ENCODE results near the gene HYLS1.
A peak's percentile ranks its signal among the peaks of the same experiment; 100 is the strongest.
"Not testable (repeated sequence)": the region's sequence is repeated elsewhere in the genome, so short reads cannot be mapped to it uniquely, and the experiment has no call there.

The HYLS1 gene

GRCh38 chr11:125903711-125904659 lies 16.5 kb downstream of the HYLS1 start, which contains the start of gene DDX25:
Gene DDX25 (plus strand): TSS chr11:125904508. CDS start chr11:125904518, 10 bp downstream.
- DNase-seq: no peak

DNA sequence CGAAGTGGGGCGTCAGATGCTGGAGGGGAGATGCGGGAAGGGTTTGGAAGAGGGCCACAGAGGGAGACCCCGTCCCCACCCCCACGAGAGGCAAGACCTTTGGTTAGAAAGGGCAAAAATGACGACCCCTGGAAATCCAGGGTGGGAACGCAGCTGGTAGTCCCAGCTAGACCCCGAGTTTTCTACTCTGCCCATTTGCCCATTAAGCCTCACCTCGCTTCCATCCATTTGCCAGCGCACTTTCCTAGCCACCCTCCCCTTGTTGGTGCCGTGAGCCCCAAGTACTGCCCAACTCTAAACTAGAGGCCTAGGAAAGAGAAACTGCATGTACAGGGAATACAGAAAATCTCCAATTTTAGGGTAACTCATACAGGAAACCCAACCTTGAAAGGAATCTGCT lies 17.2 kb downstream of the HYLS1 start:
- no peak for DNase-seq

- DNase-seq: no peak
Measured at GRCh38 chr11:125910226-125910849, 22.9 kb downstream of the HYLS1 start.

- DNase-seq: not testable (repeated sequence)
Measured at GRCh38 chr11:125914601-125915000, 27.1 kb downstream of the HYLS1 start.

DNA sequence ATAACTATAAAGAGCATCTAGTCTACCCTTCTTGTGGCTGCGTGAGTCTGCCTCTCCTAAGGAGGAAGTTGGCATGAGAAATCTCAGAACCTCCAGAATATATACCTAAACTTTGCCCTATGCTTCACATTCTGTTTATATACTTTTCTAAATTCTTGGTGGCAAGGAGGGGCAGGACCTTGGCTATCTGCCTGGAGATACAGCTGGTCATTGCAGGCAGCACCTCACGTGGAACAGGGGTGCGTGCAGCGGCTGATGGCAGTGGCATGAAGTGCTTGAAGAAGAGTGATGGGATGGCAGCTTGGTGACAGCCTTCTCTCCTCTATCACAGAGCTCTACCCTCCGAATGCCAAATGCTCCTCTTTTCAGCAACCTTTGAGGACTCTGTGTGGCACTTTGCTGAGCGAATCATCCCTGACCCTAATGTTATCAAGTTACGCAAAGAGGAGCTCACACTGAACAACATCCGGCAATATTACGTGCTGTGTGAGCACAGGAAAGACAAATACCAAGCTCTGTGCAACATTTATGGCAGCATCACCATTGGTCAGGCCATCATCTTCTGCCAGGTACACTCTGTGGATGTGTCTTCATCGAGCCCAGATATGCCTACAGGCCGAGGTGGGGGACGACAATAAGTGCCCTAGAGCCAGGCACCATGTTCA lies 29.3 kb downstream of the HYLS1 start:
- no peak for DNase-seq

GRCh38 chr11:125918140-125918840 lies 30.8 kb downstream of the HYLS1 start:
- DNase-seq: no peak

DNA sequence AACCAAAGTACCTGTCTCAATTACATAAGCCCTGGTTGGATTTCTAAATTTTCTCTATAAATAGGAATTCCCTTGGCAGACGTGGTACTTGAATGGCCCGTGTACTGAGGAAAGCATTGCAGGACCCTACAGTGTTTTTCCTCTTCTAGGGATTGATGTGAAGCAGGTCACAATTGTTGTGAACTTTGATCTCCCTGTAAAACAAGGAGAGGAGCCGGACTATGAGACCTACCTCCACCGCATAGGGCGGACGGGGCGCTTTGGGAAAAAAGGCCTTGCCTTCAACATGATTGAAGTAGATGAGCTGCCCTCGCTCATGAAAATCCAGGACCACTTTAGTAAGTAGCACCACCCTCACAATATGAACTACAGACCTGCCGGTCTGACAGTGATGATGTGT lies 33.6 kb downstream of the HYLS1 start:
- DNase-seq: no peak

DNA sequence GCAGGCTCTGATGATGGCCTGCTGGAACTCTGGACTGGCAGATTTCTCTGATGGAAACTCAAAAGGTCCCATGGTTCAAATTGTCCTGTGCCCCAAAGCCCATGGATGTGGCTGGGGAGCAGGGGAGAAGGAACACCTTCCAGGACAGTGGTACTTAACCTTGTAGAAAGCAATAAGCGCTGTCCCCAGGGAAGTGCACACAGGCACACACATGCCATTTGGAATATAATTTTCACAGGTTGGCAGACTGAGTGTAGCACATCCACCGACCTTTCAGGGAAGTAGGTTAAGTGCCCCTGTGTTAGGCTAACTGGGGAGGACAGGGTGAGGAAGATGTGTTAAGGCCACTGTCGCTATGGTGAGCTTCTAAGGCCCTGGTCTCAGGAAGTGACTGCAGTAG lies 34.7 kb downstream of the HYLS1 start:
- DNase-seq: no peak

DNA sequence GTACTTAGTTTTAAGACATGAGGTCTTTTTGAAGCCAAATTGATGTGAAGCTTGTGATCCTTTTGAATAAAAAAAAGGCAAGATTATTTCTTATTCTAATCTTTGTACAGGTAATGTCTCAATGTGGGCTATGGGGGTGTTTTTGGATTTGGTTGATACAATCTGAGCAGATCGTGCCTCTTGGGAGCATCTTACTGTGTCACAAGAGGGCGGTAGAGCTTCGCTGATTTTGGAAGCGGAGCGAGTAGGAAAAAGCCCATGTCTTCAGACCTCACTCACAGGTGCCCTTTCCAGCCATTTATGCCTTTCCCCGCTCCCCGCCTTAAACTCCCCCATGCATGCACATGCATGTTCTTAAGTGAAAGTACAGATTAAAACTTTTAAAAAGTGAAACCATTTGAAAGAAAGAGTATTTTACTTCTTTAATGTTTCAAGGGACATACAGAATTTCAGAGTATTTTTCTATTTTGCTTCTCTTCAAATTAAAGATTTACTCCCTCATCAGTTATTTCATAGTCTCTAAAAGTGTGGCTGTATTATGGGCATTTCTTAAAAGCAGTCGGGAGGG lies 35.6 kb downstream of the HYLS1 start:
- DNase-seq: peak; percentile 57

DNA sequence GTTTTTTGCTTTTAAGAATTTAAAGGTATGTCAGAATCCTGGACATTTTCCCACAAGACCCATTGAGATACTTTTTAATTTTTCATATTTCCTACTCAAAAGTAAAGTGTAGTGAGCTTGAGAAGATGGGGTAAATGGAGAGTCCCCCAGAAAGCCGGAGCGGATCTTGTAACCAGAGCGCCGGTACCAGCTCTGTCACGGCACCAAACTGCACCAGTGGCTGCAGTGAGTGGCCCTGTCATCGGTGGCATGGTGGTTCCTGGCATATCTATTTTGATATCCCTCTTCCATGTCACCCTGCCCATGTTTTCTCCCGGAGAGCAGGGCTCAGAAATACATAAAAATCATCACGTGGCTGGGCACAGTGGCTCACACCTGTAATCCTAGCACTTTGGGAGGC lies 36.2 kb downstream of the HYLS1 start:
- DNase-seq: no peak

DNA sequence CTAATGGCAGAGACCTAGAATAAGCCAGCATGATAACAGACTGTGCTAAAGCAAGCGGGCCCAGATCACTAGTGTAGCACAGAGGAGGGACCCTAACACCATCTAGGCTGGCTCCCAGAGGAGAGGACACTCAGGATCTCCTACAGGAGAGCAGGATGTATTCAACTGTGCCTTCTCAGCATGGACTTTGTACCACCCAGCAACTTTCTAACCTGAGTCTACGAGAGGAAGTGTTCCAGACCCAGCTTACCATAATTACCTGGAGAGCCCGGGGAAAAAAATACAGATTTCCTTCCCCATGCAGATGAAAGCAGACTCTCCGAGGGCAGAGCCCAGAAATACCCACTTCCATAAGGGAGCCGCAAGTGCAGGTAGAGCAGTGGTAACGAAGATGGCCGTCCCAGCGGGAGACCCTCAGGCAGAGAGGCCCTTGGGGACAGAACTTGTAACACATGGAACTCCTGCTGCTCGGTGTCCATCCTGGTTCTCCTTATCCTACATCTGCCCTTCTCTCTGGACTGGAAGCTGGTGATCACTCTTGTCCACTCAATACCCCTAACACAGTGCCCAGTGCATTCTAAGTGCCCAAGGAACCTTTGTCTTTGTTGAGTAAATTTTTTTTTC lies 37.0 kb downstream of the HYLS1 start:
- DNase-seq: no peak

- no peak for DNase-seq
Measured at GRCh38 chr11:125925247-125925740, 37.8 kb downstream of the HYLS1 start.

DNA sequence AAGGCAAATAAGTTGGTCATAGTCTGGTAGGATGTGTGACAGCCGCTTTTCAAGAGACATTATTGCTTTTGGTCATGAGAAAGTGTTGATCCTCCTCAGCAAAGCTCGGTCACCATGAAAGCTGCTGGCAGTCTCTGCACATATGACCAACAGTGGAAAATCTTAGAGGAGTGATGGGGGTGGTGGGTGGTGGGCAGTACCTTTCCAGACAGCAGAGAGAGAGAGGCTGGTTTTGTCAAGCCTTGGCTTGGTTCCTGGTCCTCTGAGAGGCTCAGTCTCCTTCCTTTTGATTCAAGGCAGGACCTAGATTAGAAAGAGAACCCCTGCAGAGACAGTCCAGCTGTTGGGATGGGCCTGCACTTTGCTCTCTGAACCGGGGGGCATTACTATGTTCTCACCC lies 38.3 kb downstream of the HYLS1 start:
- DNase-seq: no peak

- no peak for DNase-seq
Measured at GRCh38 chr11:125926682-125927081, 39.2 kb downstream of the HYLS1 start.

DNA sequence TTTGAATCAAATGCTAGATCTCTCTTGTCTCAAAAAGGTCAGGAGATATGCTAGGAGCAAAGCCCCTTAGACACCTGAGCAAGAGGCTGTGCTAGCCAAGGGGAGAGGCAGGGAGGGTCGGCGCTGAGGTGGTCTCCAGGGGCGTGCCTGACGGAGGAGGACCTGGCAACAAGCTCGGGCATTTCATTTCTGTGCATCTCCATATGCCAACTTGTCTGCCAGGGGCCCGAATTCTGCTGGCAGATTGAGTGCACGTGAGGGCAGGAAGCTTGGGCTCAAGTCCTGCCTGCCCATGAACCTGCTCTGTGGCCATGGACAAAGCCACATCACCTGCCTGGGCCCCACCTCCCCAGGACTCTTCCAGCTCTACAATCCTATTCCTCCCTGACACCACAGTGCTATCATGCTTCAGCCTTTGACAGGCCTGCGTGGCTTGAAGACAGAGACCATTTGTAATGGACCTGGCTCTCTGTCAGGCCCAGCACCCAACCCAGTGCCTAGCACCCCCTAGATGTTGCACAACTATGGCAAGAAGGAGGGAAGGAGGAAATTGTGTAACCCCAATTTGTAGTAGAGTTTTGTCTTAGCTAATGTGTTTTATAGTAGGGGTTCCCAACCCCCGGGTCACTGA lies 42.1 kb downstream of the HYLS1 start:
- no peak for DNase-seq

- DNase-seq: no peak
Measured at GRCh38 chr11:125930076-125930450, 42.6 kb downstream of the HYLS1 start.

DNA sequence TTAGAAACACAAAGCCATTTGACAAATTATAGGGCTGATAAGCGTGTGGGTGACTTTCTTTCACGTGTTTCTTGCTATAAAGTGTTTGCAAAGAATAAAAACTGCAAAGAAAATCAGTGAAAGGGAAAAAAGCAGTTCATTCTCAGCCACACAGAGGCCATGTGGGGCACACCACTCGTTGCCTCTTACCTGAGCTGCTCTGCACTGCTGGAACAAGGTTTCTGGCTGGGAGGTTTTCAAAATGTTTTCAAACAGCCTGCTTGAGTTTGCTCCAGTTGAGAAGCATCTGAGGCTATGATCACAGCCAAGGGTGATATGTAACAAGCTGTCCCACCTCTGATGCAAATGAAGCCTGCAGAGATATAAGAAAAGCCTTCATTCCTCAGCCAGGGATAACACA lies 43.6 kb downstream of the HYLS1 start:
- no peak for DNase-seq

- DNase-seq: no peak
Measured at GRCh38 chr11:125931668-125932067, 44.2 kb downstream of the HYLS1 start.

DNA sequence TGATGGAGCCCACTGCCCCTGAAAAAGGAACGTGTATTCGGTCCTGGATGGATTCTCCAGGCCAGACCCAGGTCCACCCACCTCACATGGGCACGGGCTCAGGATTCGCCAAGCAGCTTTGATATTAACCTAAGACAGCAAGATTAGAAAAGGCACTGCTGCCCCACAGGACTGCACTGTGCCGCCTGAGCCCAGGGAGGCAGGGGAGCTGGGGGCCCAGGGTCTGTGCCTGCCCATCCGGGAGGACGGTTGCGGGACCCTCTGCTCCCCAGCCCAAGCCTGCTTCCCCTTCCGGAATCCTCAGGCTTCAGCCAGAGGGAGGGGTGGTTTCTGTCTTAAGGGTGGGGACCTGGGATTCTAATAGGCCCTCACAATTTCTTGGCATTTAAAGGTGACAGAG lies 44.8 kb downstream of the HYLS1 start:
- no peak for DNase-seq

DNA sequence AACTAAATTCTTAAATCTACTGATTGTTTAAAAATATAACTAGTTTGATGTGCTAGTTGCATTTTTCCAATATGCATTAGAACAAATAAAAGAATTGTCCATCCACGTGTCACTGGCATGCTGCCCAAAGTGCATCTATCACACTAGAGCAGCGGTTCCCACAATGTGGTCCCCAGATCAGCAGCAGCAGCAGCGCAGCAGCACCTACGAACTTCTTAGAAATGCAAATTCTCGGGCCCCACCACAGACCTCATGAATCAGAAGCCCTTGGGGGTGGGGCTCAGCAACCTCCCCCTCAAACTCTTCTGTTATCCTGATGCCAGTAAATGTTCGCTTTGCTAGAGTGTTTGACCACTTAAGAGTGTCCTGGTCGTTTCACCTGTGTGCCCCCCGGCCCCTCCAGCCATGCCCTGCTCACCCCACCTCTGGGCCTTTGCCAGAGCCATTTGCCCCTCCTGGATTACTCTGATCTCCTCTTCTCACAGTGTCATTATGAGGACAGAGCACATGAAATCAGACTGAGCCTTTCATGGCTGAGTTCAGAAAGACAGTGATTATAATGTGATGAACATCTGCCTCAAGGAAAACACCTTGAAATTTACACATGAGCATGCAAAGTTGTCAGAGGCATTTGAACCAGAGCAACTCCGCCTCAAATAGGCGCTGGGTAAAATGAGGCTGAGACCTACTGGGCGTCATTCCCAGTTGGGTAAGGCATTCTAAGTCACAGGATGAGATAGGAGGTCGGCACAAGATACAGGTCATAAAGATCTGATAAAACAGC lies 45.8 kb downstream of the HYLS1 start:
- no peak for DNase-seq

GRCh38 chr11:125934473-125934872 lies 47.0 kb downstream of the HYLS1 start:
- DNase-seq: no peak

All from stimulated activated CD4-positive, alpha-beta T cell treated with anti-CD3 and anti-CD28 coated beads, Interleukin-4, amount 100 ng/mL, for 24 hours (primary cell).